Measurements from ENCODE around the gene EEFSEC. TPM values are rescaled to one million over a fixed set of nuclear protein-coding genes. Genes with fewer than 3 reads are reported as not detected.

Gene EEFSEC
- total and polyA plus RNA-seq, 8 donors = 5.9 to 9.8 (median 7.4) TPM

DNA sequence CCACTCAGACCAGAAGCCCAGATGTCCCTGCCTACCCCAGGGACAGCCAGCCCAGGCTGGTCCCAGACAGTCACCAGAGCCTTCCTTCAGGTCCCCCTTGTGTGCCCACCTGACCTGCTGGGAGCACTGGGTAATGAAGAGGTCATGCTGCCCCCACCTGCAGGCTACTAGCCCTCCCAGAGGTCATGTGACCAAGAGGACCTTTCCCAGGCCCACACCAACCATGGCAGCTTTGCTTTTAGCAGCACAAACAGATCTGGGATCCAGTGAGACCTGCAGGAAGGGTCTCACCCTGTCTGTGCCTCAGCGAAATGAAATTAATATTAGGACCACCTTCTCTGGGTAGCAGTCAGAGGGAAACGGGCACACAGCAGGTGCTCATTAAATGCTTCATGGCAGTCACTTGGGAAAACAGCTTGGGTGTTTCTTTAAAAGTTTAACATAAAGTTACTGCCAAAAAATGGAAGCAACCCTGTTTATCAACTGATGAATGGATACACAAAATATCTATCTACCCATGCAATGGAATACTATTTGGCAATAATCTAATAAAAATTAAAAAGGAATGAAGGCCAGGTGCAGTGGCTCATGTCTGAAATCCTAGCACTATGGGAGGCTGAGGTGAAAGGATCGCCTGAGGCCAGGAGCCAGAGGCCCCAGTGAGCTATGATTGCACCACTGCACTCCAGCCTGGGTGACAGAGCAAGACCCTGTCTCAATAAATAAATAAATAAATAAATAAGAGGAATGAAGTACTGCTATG, 269.7 kb downstream of the EEFSEC start:
- no peaks in the 10 kb centered on the region for H3K9me3 ChIP-seq
- ATAC-seq (no peak), DNase-seq (no peak), FAIRE-seq (no peak)
- no peak overlapping the region for H3K27ac ChIP-seq
- H3K27me3 ChIP-seq = no peaks in the 10 kb centered on the region
- TF ChIP-seq, protein P1, sequence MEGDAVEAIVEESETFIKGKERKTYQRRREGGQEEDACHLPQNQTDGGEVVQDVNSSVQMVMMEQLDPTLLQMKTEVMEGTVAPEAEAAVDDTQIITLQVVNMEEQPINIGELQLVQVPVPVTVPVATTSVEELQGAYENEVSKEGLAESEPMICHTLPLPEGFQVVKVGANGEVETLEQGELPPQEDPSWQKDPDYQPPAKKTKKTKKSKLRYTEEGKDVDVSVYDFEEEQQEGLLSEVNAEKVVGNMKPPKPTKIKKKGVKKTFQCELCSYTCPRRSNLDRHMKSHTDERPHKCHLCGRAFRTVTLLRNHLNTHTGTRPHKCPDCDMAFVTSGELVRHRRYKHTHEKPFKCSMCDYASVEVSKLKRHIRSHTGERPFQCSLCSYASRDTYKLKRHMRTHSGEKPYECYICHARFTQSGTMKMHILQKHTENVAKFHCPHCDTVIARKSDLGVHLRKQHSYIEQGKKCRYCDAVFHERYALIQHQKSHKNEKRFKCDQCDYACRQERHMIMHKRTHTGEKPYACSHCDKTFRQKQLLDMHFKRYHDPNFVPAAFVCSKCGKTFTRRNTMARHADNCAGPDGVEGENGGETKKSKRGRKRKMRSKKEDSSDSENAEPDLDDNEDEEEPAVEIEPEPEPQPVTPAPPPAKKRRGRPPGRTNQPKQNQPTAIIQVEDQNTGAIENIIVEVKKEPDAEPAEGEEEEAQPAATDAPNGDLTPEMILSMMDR (IDR thresholded peaks at IDR 0.05) = no peak
- WGBS, 2 donors = 87 to 88% methylated on average over 3 of the region's 3 CpGs
- peaks cover 0 to 8% (median 0%) of the 10 kb centered on the region in 3 donors for H3K4me1 ChIP-seq
- no peak overlapping the region for H3K4me3 ChIP-seq
- no peaks in the 10 kb centered on the region for H3K36me3 ChIP-seq
- intact Hi-C loops (cut with DNase I) = loop anchor here in 1 of 3 donors (10.0 kb wide), 1 partner anchor 162 kb away; no protein-coding TSS in a partner anchor

DNA sequence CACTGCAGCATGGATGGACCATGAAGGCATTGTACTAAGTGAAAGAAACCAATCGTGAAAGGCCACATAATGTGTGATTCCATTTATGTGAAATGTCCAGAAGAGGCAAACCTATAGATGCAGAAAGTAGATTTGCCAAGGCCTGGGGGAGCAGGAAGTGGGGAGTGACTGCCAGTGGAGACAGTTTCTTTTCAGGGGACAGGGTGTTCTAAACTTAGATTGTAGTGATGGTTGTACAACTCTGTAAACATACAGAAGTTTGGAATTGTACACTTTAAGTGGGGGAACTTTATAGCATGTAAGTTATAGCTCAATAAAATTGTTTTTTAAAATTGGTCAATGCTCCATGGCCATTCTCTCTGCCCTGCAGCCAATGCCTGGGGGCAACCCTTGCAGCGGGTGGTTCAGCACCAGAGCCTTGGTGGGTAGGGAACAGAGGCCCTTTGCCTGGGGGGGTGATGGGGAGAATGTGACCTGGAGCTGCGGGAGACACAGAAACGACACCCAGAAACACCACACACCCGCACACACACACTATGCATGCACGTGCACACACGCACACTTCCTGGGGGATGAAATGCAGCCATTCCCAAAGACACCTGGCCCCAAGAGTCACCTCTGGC, 270.4 kb downstream of the EEFSEC start:
- H3K9me3 ChIP-seq = no peaks in the 10 kb centered on the region
- intact Hi-C loops (cut with DNase I) = loop anchor here in 1 of 3 donors (10.0 kb wide), 1 partner anchor 161 kb away; no protein-coding TSS in a partner anchor
- DNase-seq (peak in 1 of 6 donors; percentile 7), FAIRE-seq (no peak), ATAC-seq (no peak)
- no peaks in the 10 kb centered on the region for H3K36me3 ChIP-seq
- TF ChIP-seq, protein P1 (IDR thresholded peaks at IDR 0.05) = no peak
- 88 to 92% methylated on average over 7 of the region's 7 CpGs for WGBS, 2 donors
- no peak overlapping the region for H3K4me3 ChIP-seq
- no peak overlapping the region for H3K27ac ChIP-seq
- H3K4me1 ChIP-seq = peaks cover 0 to 8% (median 0%) of the 10 kb centered on the region in 3 donors
- H3K27me3 ChIP-seq = no peaks in the 10 kb centered on the region

DNA sequence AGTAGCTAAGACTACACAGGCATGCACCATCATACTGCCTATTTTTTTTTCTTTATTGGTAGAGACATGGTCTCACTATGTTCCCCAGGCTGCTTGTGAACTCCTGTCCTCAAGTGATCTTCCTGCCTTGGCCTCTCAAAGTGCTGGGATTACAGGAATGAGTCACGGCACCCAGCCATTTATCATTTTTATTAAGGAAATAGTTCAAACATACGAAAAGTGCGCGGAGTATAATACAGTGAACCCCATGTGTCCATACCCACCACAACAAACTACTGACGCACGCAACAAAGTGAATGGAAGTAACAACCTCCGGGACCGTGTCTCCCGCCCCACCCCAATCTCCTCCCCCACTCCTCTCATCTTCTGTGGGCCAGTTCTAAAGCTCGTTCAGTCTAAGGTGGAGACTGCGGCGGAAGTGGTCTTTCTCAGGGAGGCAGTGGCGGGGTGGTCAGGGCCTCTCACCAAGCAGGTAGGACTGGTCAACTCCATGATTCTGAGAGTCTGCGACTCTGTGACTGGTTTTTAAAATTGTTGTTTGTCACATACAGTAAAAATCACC, 271.3 kb downstream of the EEFSEC start:
- H3K27me3 ChIP-seq = no peaks in the 10 kb centered on the region
- no peak overlapping the region for H3K27ac ChIP-seq
- TF ChIP-seq, protein P1 (IDR thresholded peaks at IDR 0.05) = no peak
- ATAC-seq (no peak), DNase-seq (peak in 1 of 6 donors; percentile 14), FAIRE-seq (no peak)
- WGBS, 2 donors = 89 to 91% methylated on average over 14 of the region's 14 CpGs
- no peak overlapping the region for H3K4me3 ChIP-seq
- intact Hi-C loops (cut with DNase I) = loop anchor here in 2 of 3 donors (5.0 to 10.0 kb wide), 3 partner anchors 73 to 160 kb away; no protein-coding TSS in a partner anchor
- no peaks in the 10 kb centered on the region for H3K9me3 ChIP-seq
- H3K36me3 ChIP-seq = no peaks in the 10 kb centered on the region
- H3K4me1 ChIP-seq = peaks cover 0 to 8% (median 0%) of the 10 kb centered on the region in 3 donors

DNA sequence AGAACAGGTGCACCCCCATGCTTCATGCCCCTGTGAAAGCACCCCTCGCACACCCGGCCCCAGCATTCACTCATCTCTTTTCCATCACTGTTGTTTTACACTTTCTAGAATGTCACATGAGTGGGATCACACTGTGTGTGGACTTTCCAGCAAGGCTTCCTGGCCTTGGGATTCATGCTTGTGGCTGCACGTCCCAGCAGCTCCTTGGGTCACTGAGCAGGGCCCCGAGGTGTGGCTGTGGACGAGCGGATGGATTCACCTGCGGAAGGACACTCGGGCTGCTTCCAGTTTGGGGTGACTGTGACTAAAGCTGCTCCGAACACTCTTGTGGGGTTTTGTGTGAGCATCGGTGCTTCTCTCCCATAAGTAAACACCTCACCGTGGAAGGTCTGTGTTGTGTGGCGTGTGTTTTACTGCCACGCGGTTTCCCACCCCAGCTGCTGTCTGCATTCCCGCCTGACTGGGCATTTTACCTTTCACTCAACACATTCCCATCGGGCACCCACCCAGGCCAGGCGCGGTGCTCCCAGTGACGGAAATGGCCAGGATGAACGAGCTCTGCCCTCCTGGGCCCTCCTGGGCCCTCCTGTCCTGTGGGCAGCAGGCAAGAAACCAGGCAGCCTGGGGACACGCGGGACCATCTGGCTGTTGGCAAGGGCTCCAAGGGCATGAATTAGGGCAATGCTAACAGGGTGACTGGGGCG, 272.0 kb downstream of the EEFSEC start:
- H3K4me1 ChIP-seq = peaks cover 0 to 8% (median 0%) of the 10 kb centered on the region in 3 donors
- 75 to 76% methylated on average over 23 of the region's 23 CpGs for WGBS, 2 donors
- peak; percentile 4 to 42 (median 26) for ATAC-seq
- intact Hi-C loops (cut with DNase I) = loop anchor here in 2 of 3 donors (5.0 to 10.0 kb wide), 3 partner anchors 72 to 160 kb away; no protein-coding TSS in a partner anchor
- FAIRE-seq = no peak
- H3K36me3 ChIP-seq = no peaks in the 10 kb centered on the region
- H3K4me3 ChIP-seq = no peak overlapping the region
- DNase-seq = peak in 3 of 6 donors; percentile 33 to 62 (median 52)
- no peaks in the 10 kb centered on the region for H3K9me3 ChIP-seq
- H3K27ac ChIP-seq = no peak overlapping the region
- TF ChIP-seq, protein P1 (IDR thresholded peaks at IDR 0.05) = no peak
- no peaks in the 10 kb centered on the region for H3K27me3 ChIP-seq

Data from pancreas (tissue), 10 donors.